Cardiac fibroblast (primary cell): ENCODE measurements around the gene B4GALT5.

Source experiments
- DNase-seq, 2 donors: peaks; one replicate each; pipeline versions ENCODE4 v3.0.0 to v3.0.0-alpha.2; 2010; ENCODE audit warnings: low read depth in 2 of 2
- H3K4me3 ChIP-seq, 2 donors: replicated peaks in 1 of 2; 1 replicate in 1 of 2; 2 replicates in 1 of 2; pipeline ENCODE4 v1.5.1; 2011; ENCODE audit warnings: low read depth in 2 of 2, low read length in 2 of 2, mild to moderate bottlenecking in 2 of 2, moderate library complexity in 1 of 2
- CTCF ChIP-seq: IDR thresholded peaks from one replicate; pipeline ENCODE4 v1.5.1; 2011; ENCODE audit warnings: low read depth, mild to moderate bottlenecking, low read length, inconsistent platforms

Gene B4GALT5

GRCh38 chr20:49756241-49756640, 42.6 kb upstream of the B4GALT5 start:
- no peak overlapping the region for H3K4me3 ChIP-seq
- no peak for TF ChIP-seq CTCF
- DNase-seq: no peak

DNA sequence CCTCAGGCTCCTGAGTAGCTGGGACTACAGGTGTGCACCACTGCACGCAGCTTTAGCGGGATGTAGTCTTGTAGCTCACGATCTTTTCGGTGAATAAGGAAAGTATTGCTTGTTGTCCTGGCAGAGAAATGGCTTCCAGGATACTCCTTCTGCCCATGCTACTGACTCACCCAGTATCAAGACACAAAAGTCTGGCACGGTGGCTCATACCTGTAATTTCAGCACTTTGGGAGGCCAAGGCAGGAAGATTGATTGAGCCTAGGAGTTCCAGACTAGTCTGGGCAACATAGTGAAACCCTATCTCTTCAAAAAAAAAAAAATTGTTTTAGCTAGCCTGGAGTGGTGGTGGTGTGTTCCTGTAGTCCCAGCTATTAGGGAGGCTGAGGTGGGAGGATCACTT, 40.9 kb upstream of the B4GALT5 start:
- DNase-seq: no peak
- no peak overlapping the region for H3K4me3 ChIP-seq
- no peak for TF ChIP-seq CTCF

DNA sequence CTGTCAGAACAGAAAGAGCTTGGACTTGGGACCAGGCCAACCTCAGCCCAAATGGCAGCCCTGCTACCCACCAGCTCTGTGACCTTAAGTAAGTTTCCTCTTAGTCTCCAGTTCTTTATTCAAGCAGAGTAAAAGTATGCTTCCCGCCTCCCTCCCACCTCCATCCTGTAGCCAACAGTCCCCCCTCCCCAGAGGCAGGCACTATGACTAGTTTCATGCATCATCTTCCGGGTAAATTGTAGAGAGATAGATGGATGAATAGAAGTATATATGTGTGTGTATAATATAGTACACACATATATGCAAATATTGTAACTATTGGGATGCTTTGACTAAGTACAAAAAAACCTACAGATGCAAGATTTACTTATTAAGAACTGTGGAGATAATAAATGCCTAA, 39.5 kb upstream of the B4GALT5 start:
- H3K4me3 ChIP-seq: no peak overlapping the region

GRCh38 chr20:49752201-49752903, 38.7 kb upstream of the B4GALT5 start:
- no peak for DNase-seq

More for the DNA sequence above, 39.5 kb upstream of the B4GALT5 start:
- no peak for DNase-seq
- no peak for TF ChIP-seq CTCF

DNA sequence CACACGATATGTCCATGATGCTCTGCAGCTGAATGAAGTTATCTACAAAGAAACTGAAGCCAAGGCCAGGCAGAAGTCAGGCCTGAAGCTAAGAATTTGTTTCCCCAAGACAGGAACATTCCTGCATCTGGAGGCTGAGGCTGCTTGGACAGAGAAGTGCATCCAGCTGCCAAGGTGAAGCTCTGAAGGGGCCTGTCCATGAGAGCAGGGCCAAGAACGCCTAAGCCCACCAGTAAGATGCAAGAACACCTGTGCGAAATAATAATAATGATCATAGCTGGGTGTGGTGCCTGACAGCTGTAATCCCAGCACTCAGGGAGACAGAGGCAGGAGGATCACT, 37.7 kb upstream of the B4GALT5 start:
- DNase-seq: peak in 1 of 2 donors; percentile 37
- no peak for TF ChIP-seq CTCF
- H3K4me3 ChIP-seq: no peak overlapping the region

More at GRCh38 chr20:49752201-49752903, 38.7 kb upstream of the B4GALT5 start:
- no peak for TF ChIP-seq CTCF
- H3K4me3 ChIP-seq: no peak overlapping the region

DNA sequence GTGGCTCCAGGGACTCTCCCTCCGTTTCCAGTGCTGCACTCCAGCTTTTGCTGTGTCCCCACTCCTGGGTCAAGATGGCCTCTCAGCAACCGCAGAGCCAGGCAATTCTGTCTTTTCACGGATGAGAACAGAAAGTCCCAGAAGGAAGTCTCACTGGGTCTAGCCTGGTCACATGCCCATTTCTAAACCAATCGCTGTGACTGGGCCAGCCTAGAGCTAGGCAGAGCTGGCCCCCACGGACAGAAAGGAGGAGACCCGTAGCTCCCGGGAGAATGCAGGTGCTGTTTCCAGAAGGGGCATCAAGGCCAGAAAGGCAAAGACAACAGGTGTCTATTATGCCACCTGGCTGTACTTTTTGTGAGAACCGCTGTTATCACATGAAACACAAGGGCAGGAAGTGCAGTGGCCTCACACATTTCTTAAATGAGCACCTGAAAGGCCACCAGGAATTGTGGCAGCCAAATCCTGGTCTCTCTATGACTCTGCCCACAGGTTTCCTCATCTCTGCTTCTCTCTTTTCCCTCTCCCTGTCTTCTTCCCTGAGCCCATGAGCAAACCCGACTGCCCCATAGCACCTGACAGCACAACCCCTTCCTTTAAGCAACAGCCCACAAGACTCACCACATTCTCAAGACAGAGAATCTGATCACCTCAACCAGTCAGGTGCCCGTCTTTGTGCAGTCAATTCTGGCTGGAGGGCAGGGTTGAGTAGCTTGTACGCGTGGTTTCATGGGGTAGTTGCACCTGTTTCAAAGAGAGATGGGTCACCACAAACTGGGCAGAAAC, 37.1 kb upstream of the B4GALT5 start:
- H3K4me3 ChIP-seq: no peak overlapping the region
- no peak for TF ChIP-seq CTCF
- no peak for DNase-seq
